Measurements from ENCODE around the gene BTBD2. TPM values are rescaled to one million over a fixed set of nuclear protein-coding genes. Genes with fewer than 3 reads are reported as not detected.

BTBD2 gene
- 55.8 and 64.6 TPM in 2 replicates for total RNA-seq

GRCh38 chr19:2015608-2015950, at the start of gene BTBD2:
BTBD2 (minus strand) TSS chr19:2015714; CDS start chr19:2015703, 11 bp downstream.

DNA sequence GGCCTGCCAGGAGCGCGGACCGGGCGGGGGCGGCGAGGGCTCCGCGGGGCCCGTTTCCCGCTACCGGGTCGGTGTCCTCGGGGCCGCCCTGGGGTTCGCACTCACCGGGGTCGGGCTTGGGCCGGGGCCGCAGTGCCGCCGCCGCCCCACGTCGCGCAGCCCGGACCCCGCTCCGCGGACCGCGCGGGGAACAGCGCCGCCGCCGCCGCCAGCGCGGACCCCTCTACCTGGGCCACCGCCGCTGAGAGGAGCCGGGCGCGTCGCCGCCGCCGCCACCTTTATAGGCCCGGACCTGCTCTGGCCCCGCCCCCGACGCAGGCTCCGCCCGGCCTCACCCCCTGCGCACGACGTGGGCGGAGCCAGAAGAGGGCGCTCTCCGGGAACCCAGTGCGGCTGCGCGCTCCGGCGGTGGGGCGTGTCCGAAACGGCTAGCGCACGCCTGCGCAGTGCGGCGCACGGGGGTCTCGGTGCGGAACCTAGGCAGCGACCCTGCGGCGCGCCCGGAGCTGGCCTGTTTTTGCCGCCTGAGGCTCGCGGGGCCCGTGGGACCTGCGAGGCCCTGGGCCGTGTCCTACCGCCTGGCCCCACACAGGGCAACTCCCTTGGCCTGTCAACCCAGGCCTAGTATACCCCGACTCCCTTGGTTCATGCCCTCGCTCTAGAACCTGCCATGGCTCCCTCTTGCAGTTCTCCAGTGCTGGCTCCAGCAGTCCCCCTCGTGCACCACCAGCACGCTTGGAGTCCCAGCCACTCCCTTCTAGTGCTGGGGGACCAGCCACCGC, 35.7 kb upstream of the BTBD2 start, which contains the start of gene MKNK2:
Gene MKNK2 (minus strand): TSS at position 254 of the 782 bp plus-strand sequence. CDS start 393 bp downstream, outside the sequence.

GRCh38 chr19:1941146-1942077, 74.1 kb downstream of the BTBD2 start, which contains the start of gene CSNK1G2:
CSNK1G2 (plus strand) TSS chr19:1941172; CDS start chr19:1969773, 28,601 bp downstream.

Other genes with a start within 250 kb of the BTBD2 start
- gene ATP8B3, start 203.4 kb downstream of the BTBD2 start, total RNA-seq: 0.93 and 2.3 TPM in 2 replicates
- gene REXO1, start 167.2 kb downstream of the BTBD2 start, total RNA-seq: 12.6 and 14.9 TPM in 2 replicates
- gene KLF16, start 152.1 kb downstream of the BTBD2 start, total RNA-seq: 15.8 and 17.9 TPM in 2 replicates
- 162 and 184 TPM in 2 replicates for gene ABHD17A, start 130.2 kb downstream of the BTBD2 start, total RNA-seq
- 5.5 and 12.1 TPM in 2 replicates for gene ADAT3, start 110.3 kb downstream of the BTBD2 start, total RNA-seq
- gene SCAMP4, start 110.3 kb downstream of the BTBD2 start, total RNA-seq: 86.3 and 103 TPM in 2 replicates
- 71.2 and 73.0 TPM in 2 replicates for gene CSNK1G2, start 74.5 kb downstream of the BTBD2 start, total RNA-seq
- gene MKNK2, start 35.5 kb upstream of the BTBD2 start, total RNA-seq: 84.6 and 90.2 TPM in 2 replicates
- gene MOB3A, start 80.6 kb upstream of the BTBD2 start, total RNA-seq: 51.0 and 64.3 TPM in 2 replicates
- gene IZUMO4, start 81.2 kb upstream of the BTBD2 start, total RNA-seq: 0.20 and 0.25 TPM in 2 replicates
- 113 and 121 TPM in 2 replicates for gene AP3D1, start 135.9 kb upstream of the BTBD2 start, total RNA-seq
- 12.1 and 15.2 TPM in 2 replicates for gene DOT1L, start 148.2 kb upstream of the BTBD2 start, total RNA-seq
- 60.6 and 70.9 TPM in 2 replicates for gene PLEKHJ1, start 220.6 kb upstream of the BTBD2 start, total RNA-seq
- gene SF3A2, start 221.1 kb upstream of the BTBD2 start, total RNA-seq: 37.7 and 47.2 TPM in 2 replicates
- 0.33 TPM in 1 of 2 replicates, not detected in the other for gene AMH, start 233.6 kb upstream of the BTBD2 start, total RNA-seq
- gene JSRP1, start 240.7 kb upstream of the BTBD2 start, total RNA-seq: not detected in 2 replicates

Measured in mammary microvascular endothelial cell (primary cell).